ENCODE data around the gene REN.

The REN gene

DNA sequence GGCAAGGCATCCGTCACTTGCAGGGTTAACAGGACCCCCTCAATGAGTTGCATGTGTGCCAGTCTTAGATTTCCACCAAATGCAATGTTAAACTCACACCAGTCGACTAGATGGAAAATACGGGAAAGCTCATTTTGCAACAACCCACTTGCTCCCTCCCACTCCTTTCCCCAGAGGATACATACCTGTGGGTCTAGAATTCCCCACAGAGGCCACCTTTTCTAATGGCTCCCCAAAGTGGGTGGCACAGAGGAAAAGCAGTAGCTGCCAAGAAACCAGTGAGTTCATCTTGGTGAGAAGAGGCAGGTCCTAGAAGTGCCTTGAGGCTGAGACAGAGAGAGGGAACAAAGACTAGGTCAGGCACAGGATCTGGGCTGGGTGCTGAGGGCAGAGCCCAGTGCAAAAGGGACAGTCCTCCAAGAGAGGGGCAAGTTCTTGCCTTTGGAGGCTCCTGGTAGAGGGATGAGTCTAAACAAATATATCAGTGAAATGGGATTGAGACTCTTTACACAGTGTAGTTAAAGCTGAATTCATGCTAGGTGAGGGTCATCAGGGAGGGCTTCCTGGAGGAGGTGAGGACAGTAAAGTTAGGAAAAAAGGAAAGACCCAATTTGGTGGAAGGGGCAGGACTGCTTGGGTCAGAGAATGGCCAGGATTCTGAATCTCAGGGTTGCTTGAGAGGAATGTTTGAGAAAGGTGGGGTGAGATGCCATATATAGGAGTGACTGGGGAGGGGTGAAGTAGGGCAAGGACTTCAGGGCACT, 26.6 kb upstream of the REN start:
- DNase-seq (ENCODE audit: low spot score), result no peak
- no peak for TF ChIP-seq CTCF (IDR thresholded peaks at IDR 0.05; ENCODE audit: extremely low read depth, insufficient read depth, missing control alignments)
- in situ Hi-C loops (cut with MboI; ENCODE audit: low pct_unique_long_range_greater_than_20kb, low sequenced_read_pairs, unreplicated experiment), result no loop called here

- DNase-seq (ENCODE audit: low spot score), result no peak
- no peak for TF ChIP-seq CTCF (IDR thresholded peaks at IDR 0.05; ENCODE audit: extremely low read depth, insufficient read depth, missing control alignments)
- in situ Hi-C loops (cut with MboI; ENCODE audit: low pct_unique_long_range_greater_than_20kb, low sequenced_read_pairs, unreplicated experiment), result no loop called here
Measured at GRCh38 chr1:204192046-204192445, 25.9 kb upstream of the REN start.

- no peak for TF ChIP-seq CTCF (IDR thresholded peaks at IDR 0.05; ENCODE audit: extremely low read depth, insufficient read depth, missing control alignments)
- in situ Hi-C loops (cut with MboI; ENCODE audit: low pct_unique_long_range_greater_than_20kb, low sequenced_read_pairs, unreplicated experiment), result no loop called here
- DNase-seq (ENCODE audit: low spot score), result no peak
Measured at GRCh38 chr1:204191456-204191855, 25.3 kb upstream of the REN start.

DNA sequence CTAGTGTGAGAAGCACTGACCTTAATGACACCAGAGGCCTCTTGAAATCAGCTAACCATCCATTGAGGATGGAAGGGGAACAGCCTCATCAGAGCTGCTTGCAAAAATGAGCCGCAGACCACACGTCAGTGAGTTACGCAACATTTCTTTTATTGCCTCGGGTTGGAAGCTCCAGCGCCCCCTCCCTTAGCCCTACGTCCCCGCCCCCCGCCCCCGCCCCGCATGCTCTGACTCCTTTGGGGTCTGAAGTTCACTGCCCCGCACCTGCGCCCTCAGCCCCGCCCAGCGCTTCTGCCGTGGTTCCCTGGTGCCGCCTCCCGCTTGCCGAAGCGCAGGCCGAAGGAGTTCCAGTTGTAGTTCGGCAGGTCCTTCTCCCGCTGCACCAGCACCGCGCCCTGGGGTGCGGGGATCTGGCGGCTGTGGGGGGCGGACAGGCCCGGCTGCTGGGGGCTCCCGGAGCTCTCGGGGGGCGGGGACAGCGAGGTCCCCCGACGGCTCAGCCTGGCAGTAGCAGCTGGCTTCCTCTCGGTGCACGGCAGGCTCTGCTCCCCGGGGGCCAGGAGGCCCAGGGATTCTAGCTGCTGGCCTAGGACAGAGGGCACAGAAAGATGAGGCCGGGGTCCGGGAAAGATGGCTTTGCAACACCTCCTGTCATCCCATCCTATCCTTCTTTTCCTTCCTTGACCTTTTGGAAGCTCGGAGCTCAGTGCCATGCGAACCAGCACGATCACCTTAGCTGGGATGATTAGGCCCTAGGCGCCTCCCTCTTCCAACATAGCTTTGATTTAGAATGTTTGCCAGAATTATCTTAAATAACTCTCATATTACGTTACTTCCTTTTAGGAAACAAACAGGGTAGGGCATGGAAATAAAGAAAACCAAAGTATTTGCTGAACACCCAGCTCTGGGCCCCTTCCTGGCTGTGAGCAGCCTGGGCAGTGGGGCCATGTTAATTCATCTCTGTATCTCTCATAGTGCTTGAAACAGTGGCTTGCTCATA, 24.4 kb upstream of the REN start:
- no peak for TF ChIP-seq CTCF (IDR thresholded peaks at IDR 0.05; ENCODE audit: extremely low read depth, insufficient read depth, missing control alignments)
- DNase-seq (ENCODE audit: low spot score), result peak; percentile 54
- in situ Hi-C loops (cut with MboI; ENCODE audit: low pct_unique_long_range_greater_than_20kb, low sequenced_read_pairs, unreplicated experiment), result no loop called here

DNA sequence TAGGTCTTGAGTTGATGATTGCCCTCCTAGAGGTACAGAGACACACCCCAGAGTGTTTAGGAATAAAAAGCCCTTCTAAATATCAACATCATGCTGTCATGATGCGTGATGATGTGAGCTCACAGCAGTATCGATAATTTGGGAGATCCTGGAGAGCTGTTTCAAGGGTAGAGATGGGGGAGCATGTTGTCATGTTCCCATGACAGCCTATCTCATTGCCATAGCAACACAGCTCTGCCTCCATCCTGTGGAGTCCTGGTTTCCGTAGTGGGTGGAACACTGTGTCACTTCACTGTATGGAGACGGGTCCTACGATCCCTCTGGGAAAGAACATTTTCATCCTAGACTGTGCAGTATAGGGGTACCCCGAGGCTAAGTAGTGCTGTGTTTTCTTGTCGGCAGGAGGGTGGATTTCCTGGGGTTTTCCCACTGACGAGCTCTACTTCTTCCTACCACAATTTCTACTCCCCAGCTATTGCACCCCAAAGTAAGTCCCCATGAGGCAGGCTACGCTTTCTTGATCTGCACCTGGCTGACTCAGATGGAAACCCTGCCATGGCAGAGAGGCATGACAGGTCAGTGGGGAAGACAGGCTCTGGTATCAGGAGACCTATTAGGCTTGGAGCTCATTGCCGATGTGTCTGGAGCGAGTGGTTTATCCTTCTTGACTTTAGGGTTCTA, 23.0 kb upstream of the REN start:
- DNase-seq (ENCODE audit: low spot score), result peak; percentile 64
- no peak for TF ChIP-seq CTCF (IDR thresholded peaks at IDR 0.05; ENCODE audit: extremely low read depth, insufficient read depth, missing control alignments)
- in situ Hi-C loops (cut with MboI; ENCODE audit: low pct_unique_long_range_greater_than_20kb, low sequenced_read_pairs, unreplicated experiment), result no loop called here

- in situ Hi-C loops (cut with MboI; ENCODE audit: low pct_unique_long_range_greater_than_20kb, low sequenced_read_pairs, unreplicated experiment), result no loop called here
- no peak for DNase-seq (ENCODE audit: low spot score)
- no peak for TF ChIP-seq CTCF (IDR thresholded peaks at IDR 0.05; ENCODE audit: extremely low read depth, insufficient read depth, missing control alignments)
Measured at GRCh38 chr1:204186597-204186996, 20.5 kb upstream of the REN start.
